H7 (cell line): ENCODE data around the gene NHLRC4. TPM values are rescaled to one million over a fixed set of nuclear protein-coding genes. Genes with fewer than 3 reads are reported as not detected.

Experiments used
- DNase-seq: peaks from one replicate; pipeline ENCODE4 v3.0.0; 2012
- H3K27me3 ChIP-seq: 2 replicates; pipeline ENCODE4 v1.6.0; 2011; ENCODE audit warnings: mild to moderate bottlenecking, low read length; ENCODE audit not compliant: control insufficient read depth, insufficient read depth
- H3K36me3 ChIP-seq: replicated peaks from 2 replicates; pipeline ENCODE4 v1.5.1; 2011; ENCODE audit warnings: low read length; ENCODE audit not compliant: control insufficient read depth, insufficient read depth
- H3K4me3 ChIP-seq: 2 replicates; pipeline ENCODE4 v1.5.1; 2011; ENCODE audit warnings: low read depth, mild to moderate bottlenecking, control low read depth, low read length, moderate library complexity; ENCODE audit not compliant: insufficient read depth
- total RNA-seq: library from RNA; depleted of rRNA; stranded (reverse); fragments of >200 nt; shearing (Covaris generic); gene quantifications from 2 replicates; pipeline ENCODE4 v1.2.3, GENCODE V29; 2014

Gene NHLRC4
- total RNA-seq, 1 experiment from 2014 or later, result 1.1 TPM

DNA sequence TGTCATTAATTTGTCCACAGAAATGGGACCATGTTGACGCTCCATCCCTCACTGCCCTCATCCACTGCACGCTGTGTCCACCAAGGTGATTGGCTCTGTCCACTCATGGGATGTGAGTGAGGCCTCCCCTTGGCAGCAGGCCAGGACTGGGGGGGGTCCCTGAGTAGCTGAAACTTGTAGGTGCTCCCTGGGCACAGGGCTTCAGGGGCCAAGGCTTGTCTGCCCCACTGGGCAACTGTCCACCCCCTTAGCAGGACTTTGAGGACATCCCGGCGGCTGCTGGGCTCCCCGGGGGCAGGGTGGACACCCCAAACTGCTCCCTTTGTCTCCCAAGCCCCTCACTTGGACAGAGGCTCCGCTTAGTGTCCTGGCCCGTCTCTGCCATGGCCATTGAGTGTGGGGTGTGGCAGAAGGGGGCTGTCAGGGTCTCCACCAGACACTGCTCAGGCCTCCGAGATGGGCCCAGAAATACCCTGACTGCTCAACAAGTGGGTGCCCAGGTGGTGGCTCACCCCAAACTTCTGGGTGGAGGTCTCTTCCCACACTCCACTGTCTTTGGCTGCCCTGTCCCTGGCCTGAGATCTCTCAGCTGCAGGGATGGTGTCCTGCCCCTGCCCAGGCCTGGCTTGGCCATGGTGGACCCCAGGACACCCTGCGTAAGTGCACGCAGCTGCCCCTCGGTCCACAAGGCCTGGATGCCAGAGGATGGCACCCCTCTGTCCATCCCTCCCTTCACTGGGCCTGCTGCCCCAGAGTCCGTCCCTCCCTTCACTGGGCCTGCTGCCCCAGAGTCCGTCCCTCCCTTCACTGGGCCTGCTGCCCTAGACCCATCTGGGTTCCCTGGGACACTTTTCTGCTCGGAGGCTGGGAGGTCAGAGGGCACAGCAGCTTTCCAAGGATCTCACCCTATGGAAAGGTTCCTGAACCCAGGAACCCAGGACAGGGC, 20.1 kb downstream of the NHLRC4 start:
- DNase-seq, result no peak
- Histone ChIP-seq H3K36me3 (no peaks in the 10 kb centered on the region; the same call in 1 of the 2 replicates), H3K4me3 (no peak overlapping the region), H3K27me3 (peaks cover 14% of the 10 kb centered on the region)

DNA sequence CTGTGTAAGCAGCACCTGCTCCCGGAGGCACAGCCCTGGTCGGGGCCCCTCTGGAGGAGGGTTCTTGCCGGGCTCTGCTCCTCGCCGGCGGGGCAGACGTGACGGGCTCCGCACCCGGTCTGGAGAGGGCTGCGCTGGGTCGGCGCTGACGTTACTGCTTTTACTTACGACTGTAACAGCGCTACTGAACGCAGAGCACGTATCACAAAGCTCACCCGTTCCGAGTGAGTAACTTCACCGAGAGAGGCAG, 21.8 kb downstream of the NHLRC4 start:
- peak; percentile 78 for DNase-seq

DNA sequence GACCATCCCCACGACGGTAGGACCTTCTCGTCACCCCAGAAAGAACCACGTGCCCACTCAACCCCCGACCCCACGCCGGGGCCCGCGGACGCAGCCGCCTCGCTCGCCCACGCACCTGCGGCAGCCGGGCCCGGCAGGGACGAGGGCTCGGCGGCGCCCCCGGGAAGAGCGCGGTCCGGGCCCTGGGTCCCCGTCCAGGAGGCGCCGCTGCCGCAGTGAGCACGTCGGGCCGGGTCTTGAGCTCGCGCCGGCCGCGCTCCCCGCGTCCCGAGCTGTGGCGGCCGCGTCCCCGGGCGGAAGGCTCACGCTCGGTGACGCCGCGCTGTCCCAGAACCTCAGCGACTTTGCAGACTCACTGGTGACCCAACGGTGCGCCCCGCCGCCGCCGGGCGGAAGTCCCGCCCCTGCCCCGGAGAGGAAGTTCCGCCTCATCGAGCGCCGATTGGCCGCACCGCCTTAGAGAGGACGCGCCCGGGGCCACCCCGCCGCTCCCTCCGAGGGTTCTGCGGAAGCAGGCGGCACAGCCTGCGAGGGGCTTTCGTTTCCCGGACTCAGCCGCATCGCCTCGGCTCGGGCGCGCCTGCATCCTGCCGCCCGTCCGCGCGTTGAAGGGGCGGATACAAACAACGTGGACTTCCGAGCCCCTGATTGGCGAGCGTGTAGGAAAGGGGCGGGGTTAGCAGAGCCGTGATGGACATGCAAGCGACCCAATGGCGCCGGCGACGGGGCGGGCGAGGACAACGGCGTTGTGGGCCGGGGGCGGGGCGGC, 22.3 kb downstream of the NHLRC4 start:
- H3K4me3 ChIP-seq, result peak overlapping the region; percentile 87
- DNase-seq, result peak; percentile 99
- H3K27me3 ChIP-seq, result peaks cover 14% of the 10 kb centered on the region
- no peaks in the 10 kb centered on the region; the same call in none of the 2 replicates for H3K36me3 ChIP-seq

More for the DNA sequence above, 21.8 kb downstream of the NHLRC4 start:
- H3K36me3 ChIP-seq, result no peaks in the 10 kb centered on the region; the same call in none of the 2 replicates
- peak overlapping the region; percentile 87 for H3K4me3 ChIP-seq
- H3K27me3 ChIP-seq, result peaks cover 14% of the 10 kb centered on the region

DNA sequence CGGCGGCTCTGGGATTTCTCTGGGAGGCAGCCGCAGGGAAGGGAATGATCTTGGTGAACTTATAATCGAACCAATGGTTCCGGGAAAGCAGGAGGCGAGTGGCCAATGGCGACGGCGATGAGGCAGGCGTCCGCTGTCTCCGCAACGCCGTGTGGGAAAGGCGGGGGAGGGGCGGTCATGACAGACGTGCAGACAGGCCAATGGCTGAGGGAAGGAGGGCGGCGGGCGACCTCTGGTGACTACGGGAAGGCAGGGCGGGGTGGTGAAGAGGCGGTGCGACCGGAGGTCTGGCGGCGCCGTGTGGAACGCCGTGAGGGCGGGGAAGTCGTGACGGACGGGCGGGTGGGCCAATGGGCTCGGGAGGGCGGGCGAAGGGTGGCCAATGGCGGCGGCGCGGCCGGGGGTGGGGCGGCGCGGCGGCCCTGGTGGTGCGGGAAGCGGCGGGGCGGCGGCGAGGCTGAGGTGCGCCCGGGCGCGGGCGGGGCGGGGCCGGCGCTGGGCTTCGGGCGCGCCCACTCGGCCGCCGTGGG, 22.9 kb downstream of the NHLRC4 start, which contains the start of gene RAB40C:
TSS of gene RAB40C (plus strand) at position 409 of the 530 bp plus-strand sequence. CDS start 226 bp downstream, outside the sequence.
- peak within 1 kb of the TSS; percentile 87 for H3K4me3 ChIP-seq
- DNase-seq, result peak; percentile 100
- H3K36me3 ChIP-seq, result no peaks in the 10 kb centered on the region; the same call in none of the 2 replicates
- peaks cover 14% of the 10 kb centered on the region for H3K27me3 ChIP-seq

DNA sequence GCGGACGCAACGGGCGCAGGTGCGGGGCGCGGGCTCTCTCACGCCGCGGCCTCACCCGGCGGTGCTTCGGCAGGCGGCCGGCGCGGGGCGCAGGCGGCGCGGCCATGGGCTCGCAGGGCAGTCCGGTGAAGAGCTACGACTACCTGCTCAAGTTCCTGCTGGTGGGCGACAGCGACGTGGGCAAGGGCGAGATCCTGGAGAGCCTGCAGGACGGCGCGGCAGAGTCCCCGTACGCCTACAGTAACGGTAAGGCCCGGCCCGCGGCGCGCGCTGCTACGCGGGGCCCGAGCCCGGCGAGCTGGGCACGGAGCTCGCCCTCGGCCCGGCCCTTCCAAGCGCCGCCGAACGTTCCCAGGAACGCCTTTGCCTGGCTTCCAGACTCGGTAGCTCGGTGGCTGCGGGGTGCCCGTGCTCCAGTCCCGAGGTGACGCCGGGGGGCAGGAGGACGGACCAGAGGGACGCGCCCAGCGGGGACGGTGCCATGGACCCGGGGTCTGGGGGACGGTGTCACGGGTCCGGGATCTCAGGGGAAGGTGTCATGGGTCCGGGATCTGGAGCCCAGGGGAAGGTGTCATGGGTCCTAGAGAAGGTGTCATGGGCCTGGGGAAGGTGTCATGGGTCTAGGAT, 23.5 kb downstream of the NHLRC4 start:
- Histone ChIP-seq H3K36me3 (no peaks in the 10 kb centered on the region; the same call in none of the 2 replicates), H3K27me3 (peaks cover 13% of the 10 kb centered on the region), H3K4me3 (peak overlapping the region; percentile 79)
- DNase-seq, result no peak

DNA sequence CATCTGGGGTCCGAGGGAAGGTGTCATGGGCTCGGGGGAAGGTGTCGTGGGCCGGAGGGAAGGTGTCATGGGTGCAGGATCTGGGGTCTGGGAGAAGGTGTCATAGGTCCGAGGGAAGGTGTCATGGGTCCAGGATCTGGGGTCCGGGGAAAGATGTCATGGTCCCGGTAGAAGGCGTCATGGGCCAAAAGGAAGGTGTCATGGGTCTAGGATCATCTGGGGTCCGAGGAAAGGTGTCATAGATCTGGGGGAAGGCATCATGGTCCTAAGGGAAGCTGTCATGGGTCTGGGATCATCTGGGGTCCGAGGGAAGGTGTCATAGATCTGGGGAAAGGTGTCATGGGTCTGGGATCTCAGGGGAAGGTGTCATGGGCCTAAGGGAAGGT, 24.0 kb downstream of the NHLRC4 start:
- Histone ChIP-seq H3K36me3 (no peaks in the 10 kb centered on the region; the same call in none of the 2 replicates), H3K27me3 (peaks cover 11% of the 10 kb centered on the region), H3K4me3 (peak overlapping the region; percentile 79)
- DNase-seq, result no peak

DNA sequence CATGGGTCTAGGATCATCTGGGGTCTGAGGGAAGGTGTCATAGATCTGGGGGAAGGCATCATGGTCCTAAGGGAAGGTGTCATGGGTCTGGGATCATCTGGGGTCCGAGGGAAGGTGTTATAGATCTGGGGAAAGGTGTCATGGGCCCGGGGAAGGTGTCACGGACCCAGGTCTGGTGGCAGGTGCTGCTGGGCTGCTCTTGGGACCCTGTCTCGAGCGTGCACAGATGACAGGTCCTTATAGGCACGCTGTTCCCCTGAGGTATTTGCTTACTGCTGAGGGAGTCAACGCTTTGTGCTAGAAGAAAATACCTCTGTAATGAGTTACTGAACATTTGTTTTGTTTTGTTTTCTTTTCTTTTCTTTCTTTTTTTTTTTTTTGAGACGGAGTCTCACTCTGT, 24.4 kb downstream of the NHLRC4 start:
- no peak overlapping the region; the same call in 1 of the 2 replicates for H3K4me3 ChIP-seq
- DNase-seq, result no peak

DNA sequence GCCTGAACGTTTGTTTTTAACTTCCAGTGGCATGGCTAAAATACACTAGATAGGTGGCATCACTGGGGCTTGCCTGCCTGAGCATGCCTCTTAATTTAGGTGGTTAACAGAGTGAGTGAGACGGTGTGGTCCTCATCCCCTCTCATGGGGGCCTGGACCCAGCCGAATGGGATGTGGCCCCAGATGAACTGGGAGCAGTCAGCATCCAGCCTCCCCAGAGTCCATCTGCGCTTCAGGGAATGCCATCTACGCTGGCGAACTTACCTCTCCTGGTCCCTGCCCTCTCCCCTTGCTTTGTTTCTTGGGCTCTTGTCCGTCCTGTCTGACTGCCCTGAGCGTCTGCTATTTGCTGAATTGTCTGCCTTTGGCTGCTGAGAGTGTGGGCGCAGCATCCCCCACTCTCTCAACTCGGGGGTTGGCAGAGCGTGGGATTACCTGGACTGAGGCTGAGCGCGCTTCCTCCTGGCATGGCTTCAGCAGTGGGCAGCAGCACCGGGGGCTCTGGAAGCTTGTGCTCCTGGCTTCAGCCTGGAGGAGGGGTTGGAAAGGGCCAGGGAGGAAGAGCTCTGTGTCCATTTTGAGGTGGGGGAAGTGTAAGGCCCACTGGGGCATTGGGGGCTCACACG, 25.2 kb downstream of the NHLRC4 start:
- DNase-seq, result no peak
- Histone ChIP-seq H3K27me3 (peaks cover 6% of the 10 kb centered on the region; the same call in 1 of the 2 replicates), H3K4me3 (no peak overlapping the region), H3K36me3 (no peaks in the 10 kb centered on the region; the same call in none of the 2 replicates)

More for the DNA sequence above, 24.4 kb downstream of the NHLRC4 start:
- peaks cover 11% of the 10 kb centered on the region for H3K27me3 ChIP-seq
- no peaks in the 10 kb centered on the region; the same call in none of the 2 replicates for H3K36me3 ChIP-seq

DNA sequence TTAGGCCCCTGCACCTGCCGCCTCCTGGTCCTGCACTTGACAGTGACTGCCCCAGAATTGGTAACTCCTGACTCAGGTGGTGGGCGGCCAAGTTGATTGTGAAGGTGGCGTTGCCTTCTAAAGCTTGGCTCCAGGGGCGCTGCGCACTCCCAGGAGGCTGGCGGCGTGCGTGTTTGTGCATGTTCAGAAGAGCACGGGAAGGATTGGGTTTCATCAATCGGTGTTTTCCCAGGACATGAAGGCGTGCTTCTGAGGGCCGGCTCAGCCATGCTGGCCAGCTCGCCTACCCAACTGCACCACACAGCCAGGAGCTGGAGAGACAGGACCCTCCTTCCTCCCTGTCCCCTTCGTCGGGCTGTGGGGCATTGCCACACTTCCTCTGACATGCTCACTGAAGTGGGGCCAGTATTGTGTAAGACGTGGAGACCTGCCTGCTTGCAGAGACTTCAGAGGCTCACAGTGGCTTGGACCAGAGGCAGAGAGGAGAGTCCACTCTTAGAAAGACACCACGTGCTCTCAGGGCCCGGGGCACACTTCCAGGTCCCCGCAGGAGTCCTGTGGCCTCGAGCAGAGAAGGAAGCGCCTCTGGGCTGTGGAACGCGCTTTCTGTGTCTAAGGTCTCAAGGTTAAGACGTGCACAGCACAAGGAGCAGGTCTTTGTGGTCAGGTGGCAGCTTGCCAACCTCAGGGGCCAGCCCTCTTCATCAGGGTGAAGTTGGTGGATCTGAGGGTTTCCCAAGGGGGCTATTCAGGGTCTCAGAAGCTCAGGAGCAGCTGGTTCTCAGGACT, 25.9 kb downstream of the NHLRC4 start:
- DNase-seq, result no peak
- no peak overlapping the region for H3K4me3 ChIP-seq
- peaks cover 6% of the 10 kb centered on the region; the same call in 1 of the 2 replicates for H3K27me3 ChIP-seq
- H3K36me3 ChIP-seq, result no peaks in the 10 kb centered on the region; the same call in none of the 2 replicates

DNA sequence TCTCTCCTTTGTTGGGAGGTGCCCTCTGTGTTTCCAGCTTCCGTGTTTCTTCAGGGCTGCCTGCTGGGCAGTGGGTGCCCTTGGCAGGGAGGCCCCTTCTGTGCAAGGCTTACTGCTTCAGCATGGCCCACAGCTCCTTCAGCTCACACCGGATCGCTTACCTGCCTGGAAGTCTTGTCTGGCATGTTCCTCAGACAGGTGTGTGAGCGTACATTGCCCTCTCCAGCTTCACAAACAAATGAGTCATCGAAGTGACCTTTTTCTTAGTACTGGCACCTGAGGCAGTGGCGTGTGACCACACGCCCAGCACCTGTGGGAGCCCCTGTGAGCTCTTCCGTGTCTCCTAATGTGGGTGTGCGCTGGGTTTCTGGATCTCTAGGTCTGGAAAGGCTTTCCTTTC, 26.6 kb downstream of the NHLRC4 start:
- peaks cover 6% of the 10 kb centered on the region; the same call in 1 of the 2 replicates for H3K27me3 ChIP-seq
- H3K4me3 ChIP-seq, result no peak overlapping the region
- no peak for DNase-seq
- H3K36me3 ChIP-seq, result no peaks in the 10 kb centered on the region; the same call in none of the 2 replicates

DNA sequence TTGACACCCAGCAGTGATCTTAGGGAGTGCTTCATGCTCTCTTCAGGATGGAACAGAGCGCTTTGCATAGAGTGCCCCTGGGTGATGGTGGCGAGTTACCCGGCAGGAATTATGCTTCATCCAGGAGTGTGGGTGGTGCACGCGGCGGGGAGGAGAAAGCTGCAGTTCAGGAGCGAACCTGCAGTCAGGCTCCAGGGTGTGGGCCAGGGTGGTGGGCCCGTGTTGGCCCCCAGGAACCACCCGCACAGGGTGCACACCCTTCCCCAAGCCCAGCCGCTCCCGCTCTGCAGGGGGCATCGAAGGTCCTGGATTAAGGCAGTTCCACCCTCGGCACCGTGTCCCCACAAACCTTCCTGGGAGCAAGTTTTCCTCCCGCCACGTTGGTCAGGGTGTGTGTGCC, 27.0 kb downstream of the NHLRC4 start:
- Histone ChIP-seq H3K27me3 (peaks cover 6% of the 10 kb centered on the region; the same call in 1 of the 2 replicates), H3K4me3 (no peak overlapping the region), H3K36me3 (no peaks in the 10 kb centered on the region; the same call in none of the 2 replicates)
- no peak for DNase-seq

DNA sequence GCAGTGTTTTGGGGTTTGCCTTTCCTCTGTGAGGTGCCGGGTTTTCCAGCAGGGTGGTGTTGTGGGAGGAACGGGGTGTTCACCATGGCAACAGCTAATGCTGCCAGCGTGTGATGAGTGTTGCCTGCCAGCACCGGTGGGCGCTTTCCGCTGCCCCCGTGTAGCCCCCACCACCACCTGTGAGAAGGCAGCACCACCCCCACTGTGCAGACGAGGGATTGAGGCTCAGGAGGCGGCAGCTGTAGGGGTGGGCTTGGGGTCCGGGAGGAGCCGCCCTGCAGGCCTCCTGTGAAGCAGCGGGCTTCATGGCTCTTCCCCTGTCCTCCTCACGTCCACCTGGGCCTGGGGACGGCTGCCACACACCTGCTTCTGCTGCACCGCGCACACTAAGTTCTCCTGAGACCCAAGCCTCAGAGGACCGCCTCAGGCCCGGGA, 28.3 kb downstream of the NHLRC4 start:
- peaks cover 6% of the 10 kb centered on the region; the same call in 1 of the 2 replicates for H3K27me3 ChIP-seq
- H3K36me3 ChIP-seq, result peaks cover 1% of the 10 kb centered on the region
- no peak for DNase-seq
- H3K4me3 ChIP-seq, result no peak overlapping the region
